Measurements from ENCODE around the gene CTR9. TPM values are rescaled to one million over a fixed set of nuclear protein-coding genes. Genes with fewer than 3 reads are reported as not detected.

The CTR9 gene
- total and polyA plus RNA-seq, 9 of the 15 experiments (the other 6 are each of a cell fraction or from before 2014, with no cell fraction given): 25.4 to 79.3 (median 47.3) TPM

DNA sequence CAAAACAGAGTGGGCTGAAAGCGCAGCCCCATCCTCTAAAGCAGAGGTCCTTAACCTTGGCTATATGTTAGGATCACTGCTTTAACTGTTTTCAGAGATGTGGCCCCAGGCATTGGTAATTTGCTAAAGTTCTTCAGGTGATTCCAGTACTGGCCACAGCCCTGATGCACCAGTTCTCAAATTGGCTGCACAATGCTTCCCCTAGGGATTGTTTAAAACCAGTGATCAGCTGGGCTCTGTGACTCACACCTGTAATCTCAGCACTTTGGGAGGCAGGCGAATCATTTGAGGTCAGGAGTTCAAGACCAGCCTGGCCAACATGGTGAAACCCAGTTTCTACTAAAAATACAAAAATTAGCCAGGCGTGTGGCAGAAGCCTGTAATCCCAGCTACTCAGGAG, 49.1 kb upstream of the CTR9 start (continued):
- TF ChIP-seq, protein P1, sequence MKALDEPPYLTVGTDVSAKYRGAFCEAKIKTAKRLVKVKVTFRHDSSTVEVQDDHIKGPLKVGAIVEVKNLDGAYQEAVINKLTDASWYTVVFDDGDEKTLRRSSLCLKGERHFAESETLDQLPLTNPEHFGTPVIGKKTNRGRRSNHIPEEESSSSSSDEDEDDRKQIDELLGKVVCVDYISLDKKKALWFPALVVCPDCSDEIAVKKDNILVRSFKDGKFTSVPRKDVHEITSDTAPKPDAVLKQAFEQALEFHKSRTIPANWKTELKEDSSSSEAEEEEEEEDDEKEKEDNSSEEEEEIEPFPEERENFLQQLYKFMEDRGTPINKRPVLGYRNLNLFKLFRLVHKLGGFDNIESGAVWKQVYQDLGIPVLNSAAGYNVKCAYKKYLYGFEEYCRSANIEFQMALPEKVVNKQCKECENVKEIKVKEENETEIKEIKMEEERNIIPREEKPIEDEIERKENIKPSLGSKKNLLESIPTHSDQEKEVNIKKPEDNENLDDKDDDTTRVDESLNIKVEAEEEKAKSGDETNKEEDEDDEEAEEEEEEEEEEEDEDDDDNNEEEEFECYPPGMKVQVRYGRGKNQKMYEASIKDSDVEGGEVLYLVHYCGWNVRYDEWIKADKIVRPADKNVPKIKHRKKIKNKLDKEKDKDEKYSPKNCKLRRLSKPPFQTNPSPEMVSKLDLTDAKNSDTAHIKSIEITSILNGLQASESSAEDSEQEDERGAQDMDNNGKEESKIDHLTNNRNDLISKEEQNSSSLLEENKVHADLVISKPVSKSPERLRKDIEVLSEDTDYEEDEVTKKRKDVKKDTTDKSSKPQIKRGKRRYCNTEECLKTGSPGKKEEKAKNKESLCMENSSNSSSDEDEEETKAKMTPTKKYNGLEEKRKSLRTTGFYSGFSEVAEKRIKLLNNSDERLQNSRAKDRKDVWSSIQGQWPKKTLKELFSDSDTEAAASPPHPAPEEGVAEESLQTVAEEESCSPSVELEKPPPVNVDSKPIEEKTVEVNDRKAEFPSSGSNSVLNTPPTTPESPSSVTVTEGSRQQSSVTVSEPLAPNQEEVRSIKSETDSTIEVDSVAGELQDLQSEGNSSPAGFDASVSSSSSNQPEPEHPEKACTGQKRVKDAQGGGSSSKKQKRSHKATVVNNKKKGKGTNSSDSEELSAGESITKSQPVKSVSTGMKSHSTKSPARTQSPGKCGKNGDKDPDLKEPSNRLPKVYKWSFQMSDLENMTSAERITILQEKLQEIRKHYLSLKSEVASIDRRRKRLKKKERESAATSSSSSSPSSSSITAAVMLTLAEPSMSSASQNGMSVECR (CRISPR knock-in tag; IDR thresholded peaks at IDR 0.05): no peak
- no peak for TF ChIP-seq ZNF778 (CRISPR knock-in tag; IDR thresholded peaks at IDR 0.05)
- TF ChIP-seq ATF3 (IDR thresholded peaks at IDR 0.05): no peak
- TF ChIP-seq ATF3 (CRISPR knock-in tag; conservative IDR thresholded peaks at IDR 0.05): no peak
- TF ChIP-seq XRCC5 (IDR thresholded peaks at IDR 0.05; ENCODE audit: low read depth, low read length): no peak
- no peak for TF ChIP-seq MTA1 (IDR thresholded peaks at IDR 0.05; ENCODE audit: borderline replicate concordance)
- no peak for TF ChIP-seq CREB5 (CRISPR knock-in tag; IDR thresholded peaks at IDR 0.05)
- no peak for TF ChIP-seq PPARD (CRISPR knock-in tag; IDR thresholded peaks at IDR 0.05)
